ENCODE measurements around the gene ADORA3. TPM values are rescaled to one million over a fixed set of nuclear protein-coding genes. Genes with fewer than 3 reads are reported as not detected.

ADORA3 gene
- polyA plus RNA-seq, 1 donor from 2014 or later = not detected

GRCh38 chr1:111491070-111491469 is 12.4 kb downstream of the ADORA3 start:
- Histone ChIP-seq H3K9me3 (ENCODE audit: low read length) (no peaks in the 10 kb centered on the region), H3K27ac (ENCODE audit: low read length) (no peak overlapping the region), H2AFZ (ENCODE audit: low read depth, low read length) (no peak overlapping the region), H3K4me2 (ENCODE audit: low read length) (no peak overlapping the region), H3K4me3 (ENCODE audit: low read length) (no peak overlapping the region), H4K20me1 (ENCODE audit: insufficient read depth) (no peaks in the 10 kb centered on the region), H3K9ac (ENCODE audit: low read length) (no peak overlapping the region), H3F3A (ENCODE audit: insufficient read depth, low read length, poor library complexity, severe bottlenecking) (no peaks in the 10 kb centered on the region), H3K9me2 (ENCODE audit: insufficient read depth, low read length) (no peaks in the 10 kb centered on the region), H3K27me3 (ENCODE audit: insufficient read depth, low read depth, low read length) (no peaks in the 10 kb centered on the region), H3K36me3 (ENCODE audit: insufficient read depth, low read length) (no peaks in the 10 kb centered on the region), H3K79me2 (replicated peaks; ENCODE audit: insufficient read depth, low read length) (no peaks in the 10 kb centered on the region)
- TF ChIP-seq CTCF (IDR thresholded peaks at IDR 0.05; ENCODE audit: poor library complexity, severe bottlenecking) = no peak
- no peak for TF ChIP-seq RAD21 (conservative IDR thresholded peaks at IDR 0.05)
- TF ChIP-seq REST (IDR thresholded peaks at IDR 0.05; ENCODE audit: borderline replicate concordance) = no peak
- TF ChIP-seq EP300 (conservative IDR thresholded peaks at IDR 0.05; ENCODE audit: poor library complexity, severe bottlenecking) = no peak
- no peak for TF ChIP-seq EZH2 (IDR thresholded peaks at IDR 0.05; ENCODE audit: borderline replicate concordance, insufficient read depth, low read length, poor library complexity, severe bottlenecking)
- no peak for TF ChIP-seq POLR2AphosphoS5 (IDR thresholded peaks at IDR 0.05)
- no peak for TF ChIP-seq TAF1 (IDR thresholded peaks at IDR 0.05; ENCODE audit: low read depth)

GRCh38 chr1:111490220-111490619 is 13.2 kb downstream of the ADORA3 start:
- no peak overlapping the region for H2AFZ ChIP-seq (ENCODE audit: low read depth, low read length)

More at GRCh38 chr1:111490220-111490619, 13.2 kb downstream of the ADORA3 start:
- Histone ChIP-seq H3K36me3 (ENCODE audit: insufficient read depth, low read length) (no peaks in the 10 kb centered on the region), H3K79me2 (replicated peaks; ENCODE audit: insufficient read depth, low read length) (no peaks in the 10 kb centered on the region), H3K27me3 (ENCODE audit: insufficient read depth, low read depth, low read length) (no peaks in the 10 kb centered on the region), H3K9me2 (ENCODE audit: insufficient read depth, low read length) (no peaks in the 10 kb centered on the region), H3K9ac (ENCODE audit: low read length) (no peak overlapping the region), H3K4me2 (ENCODE audit: low read length) (no peak overlapping the region), H3K9me3 (ENCODE audit: low read length) (no peaks in the 10 kb centered on the region), H3K4me3 (ENCODE audit: low read length) (no peak overlapping the region), H3K27ac (ENCODE audit: low read length) (no peak overlapping the region), H3F3A (ENCODE audit: insufficient read depth, low read length, poor library complexity, severe bottlenecking) (no peaks in the 10 kb centered on the region), H4K20me1 (ENCODE audit: insufficient read depth) (no peaks in the 10 kb centered on the region)
- TF ChIP-seq CTCF (IDR thresholded peaks at IDR 0.05; ENCODE audit: poor library complexity, severe bottlenecking) = no peak

Data from neural cell (in vitro differentiated cells).